ENCODE results near the gene EMP3. TPM values are rescaled to one million over a fixed set of nuclear protein-coding genes. Genes with fewer than 3 reads are reported as not detected.
A peak's percentile ranks its signal among the peaks of the same experiment; 100 is the strongest.

EMP3 gene
- total RNA-seq, 1 donor from 2014 or later: 10.0 TPM

DNA sequence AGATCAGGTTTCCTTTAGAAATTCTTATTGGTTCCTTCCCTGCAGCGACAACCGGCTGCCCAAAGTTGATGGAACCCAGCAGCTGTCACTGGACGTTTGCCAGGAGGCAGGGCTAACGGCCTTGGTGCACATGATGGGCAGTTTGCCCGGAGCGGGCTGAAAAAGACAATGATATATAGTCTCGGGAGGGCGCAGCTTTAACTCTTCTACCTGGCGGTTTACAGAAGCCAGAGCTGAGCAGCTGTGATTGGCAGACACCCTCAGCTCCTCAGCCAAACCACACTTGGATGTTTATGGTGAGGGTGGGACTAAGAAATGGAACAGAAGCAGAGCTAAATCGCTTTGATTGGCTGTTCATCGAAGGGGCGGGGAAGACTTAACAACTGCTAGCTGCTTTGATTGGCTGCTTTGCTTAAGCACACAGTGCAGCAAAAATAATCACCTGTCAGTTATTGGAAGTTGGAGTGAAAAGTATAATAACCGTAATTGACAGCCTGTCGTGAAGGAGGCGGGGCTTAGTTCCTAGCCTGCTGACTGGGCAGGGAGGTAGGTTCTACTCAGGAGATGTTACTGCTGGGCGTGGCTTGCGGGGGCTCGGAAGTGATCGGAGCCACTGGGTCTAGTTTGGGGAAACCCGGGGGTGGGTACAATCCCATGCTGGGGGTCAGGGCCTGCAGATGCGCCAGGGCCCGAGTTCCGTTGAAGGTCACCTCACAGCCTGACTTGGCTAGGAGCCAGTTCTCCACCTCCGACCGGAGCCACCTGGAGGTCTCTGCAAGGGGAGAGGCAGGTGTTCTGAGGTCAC, 7.5 kb downstream of the EMP3 start:
- no peaks in the 10 kb centered on the region for H3K36me3 Mint-ChIP-seq (ENCODE audit: low read depth, unreplicated experiment)
- H3K4me1 Mint-ChIP-seq (ENCODE audit: unreplicated experiment): peaks cover 20% of the 10 kb centered on the region
- TF ChIP-seq, protein P1, sequence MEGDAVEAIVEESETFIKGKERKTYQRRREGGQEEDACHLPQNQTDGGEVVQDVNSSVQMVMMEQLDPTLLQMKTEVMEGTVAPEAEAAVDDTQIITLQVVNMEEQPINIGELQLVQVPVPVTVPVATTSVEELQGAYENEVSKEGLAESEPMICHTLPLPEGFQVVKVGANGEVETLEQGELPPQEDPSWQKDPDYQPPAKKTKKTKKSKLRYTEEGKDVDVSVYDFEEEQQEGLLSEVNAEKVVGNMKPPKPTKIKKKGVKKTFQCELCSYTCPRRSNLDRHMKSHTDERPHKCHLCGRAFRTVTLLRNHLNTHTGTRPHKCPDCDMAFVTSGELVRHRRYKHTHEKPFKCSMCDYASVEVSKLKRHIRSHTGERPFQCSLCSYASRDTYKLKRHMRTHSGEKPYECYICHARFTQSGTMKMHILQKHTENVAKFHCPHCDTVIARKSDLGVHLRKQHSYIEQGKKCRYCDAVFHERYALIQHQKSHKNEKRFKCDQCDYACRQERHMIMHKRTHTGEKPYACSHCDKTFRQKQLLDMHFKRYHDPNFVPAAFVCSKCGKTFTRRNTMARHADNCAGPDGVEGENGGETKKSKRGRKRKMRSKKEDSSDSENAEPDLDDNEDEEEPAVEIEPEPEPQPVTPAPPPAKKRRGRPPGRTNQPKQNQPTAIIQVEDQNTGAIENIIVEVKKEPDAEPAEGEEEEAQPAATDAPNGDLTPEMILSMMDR (IDR thresholded peaks at IDR 0.05; ENCODE audit: unreplicated experiment): no peak
- H3K27me3 Mint-ChIP-seq (ENCODE audit: unreplicated experiment): peaks cover 7% of the 10 kb centered on the region
- H3K27ac Mint-ChIP-seq (ENCODE audit: unreplicated experiment): peak overlapping the region; percentile 48
- DNase-seq (ENCODE audit: low spot score): peak; percentile 57
- H3K9me3 Mint-ChIP-seq (ENCODE audit: unreplicated experiment): no peaks in the 10 kb centered on the region
- peak overlapping the region; percentile 92 for H3K4me3 Mint-ChIP-seq (ENCODE audit: unreplicated experiment)

DNA sequence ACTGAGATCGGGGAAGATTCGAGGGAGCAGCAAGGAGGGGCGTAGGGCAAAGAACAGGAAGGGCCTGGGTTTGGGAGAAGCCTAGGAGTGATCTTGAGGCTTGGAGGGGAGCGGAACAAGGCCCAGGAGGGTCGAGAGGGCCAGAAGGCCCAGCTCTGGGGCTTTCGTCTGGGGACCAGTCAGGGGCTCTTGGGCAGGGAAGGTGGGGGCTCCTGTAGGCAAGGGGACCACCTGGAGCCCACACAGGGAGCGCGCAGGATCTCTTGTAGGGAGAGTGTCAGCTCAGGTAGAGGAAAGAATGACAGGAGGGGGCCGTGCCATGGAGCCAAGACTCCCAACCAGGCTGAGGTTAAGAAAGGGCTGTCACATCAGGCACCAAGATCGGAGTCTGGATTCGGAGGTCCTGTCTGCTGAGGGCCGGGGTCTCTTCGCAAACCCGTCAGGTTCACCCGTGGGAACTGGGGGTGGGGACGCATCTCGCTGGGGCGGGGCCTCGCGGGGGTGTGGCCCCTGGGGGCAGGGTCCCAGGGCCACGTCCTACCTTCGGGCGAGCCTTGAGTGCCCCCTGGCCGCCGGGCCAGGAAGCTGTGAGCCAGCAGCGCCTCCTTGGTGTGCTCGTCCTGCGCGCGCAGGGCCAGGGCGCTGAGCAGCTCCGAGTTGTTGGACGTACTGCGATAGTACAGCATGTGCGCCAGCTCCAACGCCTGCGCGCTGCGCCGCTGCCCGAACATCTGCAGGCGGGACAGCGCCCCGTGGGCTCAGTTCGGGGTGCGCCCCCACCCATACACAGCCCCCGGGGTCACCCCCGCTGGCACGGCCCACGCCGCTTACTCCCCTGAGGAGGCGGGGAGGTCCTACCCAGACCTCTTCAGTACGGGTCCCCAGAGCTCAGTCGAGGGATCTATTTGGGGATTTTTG, 8.4 kb downstream of the EMP3 start:
- H3K4me3 Mint-ChIP-seq (ENCODE audit: unreplicated experiment): peak overlapping the region; percentile 92
- H3K27me3 Mint-ChIP-seq (ENCODE audit: unreplicated experiment): peaks cover 7% of the 10 kb centered on the region
- H3K4me1 Mint-ChIP-seq (ENCODE audit: unreplicated experiment): peaks cover 20% of the 10 kb centered on the region
- no peaks in the 10 kb centered on the region for H3K36me3 Mint-ChIP-seq (ENCODE audit: low read depth, unreplicated experiment)
- no peaks in the 10 kb centered on the region for H3K9me3 Mint-ChIP-seq (ENCODE audit: unreplicated experiment)
- TF ChIP-seq, protein P1 (IDR thresholded peaks at IDR 0.05; ENCODE audit: unreplicated experiment): peak; percentile 65
- peak overlapping the region; percentile 48 for H3K27ac Mint-ChIP-seq (ENCODE audit: unreplicated experiment)
- DNase-seq (ENCODE audit: low spot score): peak; percentile 91

DNA sequence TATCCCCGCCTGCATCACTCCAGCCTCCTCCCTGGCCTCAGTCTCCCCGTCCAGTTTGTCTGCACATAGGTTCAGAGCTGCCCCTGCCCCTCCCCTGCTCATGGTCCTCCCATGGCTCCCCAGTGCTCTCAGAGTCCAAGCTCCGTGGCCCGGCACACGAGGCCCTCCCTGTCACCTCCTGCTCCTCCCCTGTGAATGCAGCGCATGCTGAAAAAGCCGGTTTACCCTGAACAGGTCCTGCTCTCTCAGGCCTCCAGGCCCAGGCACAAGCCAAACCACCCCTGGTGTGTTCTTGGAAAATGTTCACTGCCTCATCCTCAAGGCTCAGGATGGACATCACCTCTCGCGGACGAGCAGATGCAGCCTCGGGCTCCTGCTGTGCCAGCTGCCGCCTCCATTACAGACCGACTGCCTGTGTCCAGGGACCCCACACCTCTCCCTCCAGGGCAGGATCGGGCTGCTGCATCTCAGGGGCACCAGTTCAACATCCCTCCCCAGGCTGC, 13.0 kb downstream of the EMP3 start:
- Mint-ChIP-seq H3K36me3 (ENCODE audit: low read depth, unreplicated experiment) (peaks cover 4% of the 10 kb centered on the region), H3K9me3 (ENCODE audit: unreplicated experiment) (no peaks in the 10 kb centered on the region), H3K4me1 (ENCODE audit: unreplicated experiment) (peaks cover 8% of the 10 kb centered on the region), H3K4me3 (ENCODE audit: unreplicated experiment) (no peak overlapping the region), H3K27ac (ENCODE audit: unreplicated experiment) (no peak overlapping the region), H3K27me3 (ENCODE audit: unreplicated experiment) (peaks cover 4% of the 10 kb centered on the region)
- TF ChIP-seq, protein P1 (IDR thresholded peaks at IDR 0.05; ENCODE audit: unreplicated experiment): no peak
- no peak for DNase-seq (ENCODE audit: low spot score)

DNA sequence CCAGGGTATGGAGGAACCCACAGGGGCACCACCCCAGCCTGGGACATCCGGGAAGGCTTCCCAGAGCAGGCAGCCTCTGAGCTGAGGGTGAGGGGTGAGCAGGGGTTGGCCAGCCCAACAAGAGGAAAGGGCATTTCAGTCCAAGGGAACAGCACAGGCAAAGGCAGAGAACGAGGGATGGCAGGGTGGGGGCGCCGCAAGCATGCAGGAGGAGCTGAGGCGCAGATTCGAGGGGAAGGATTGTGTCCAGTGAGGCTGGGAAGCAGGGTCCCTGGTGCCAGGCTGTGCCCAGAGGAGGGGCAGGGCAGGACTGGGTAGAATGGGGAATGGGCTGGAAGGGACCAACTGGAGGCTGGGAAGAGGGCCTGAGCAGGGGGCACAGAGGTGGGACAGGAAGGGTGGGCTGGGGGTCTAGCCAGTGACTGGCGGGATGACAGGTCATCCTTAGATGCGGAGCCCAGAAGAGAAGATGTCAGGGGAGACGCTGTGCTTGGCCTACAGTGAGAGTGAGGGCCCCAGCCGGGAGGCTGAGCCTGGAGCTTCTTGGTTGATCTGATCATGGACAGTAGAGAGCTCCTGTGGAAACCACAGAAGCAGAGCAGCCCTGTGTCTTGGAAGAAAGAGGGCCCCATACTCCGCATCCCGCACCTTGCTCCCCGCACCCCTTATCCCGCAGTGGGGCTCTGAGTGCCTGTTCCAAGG, 13.6 kb downstream of the EMP3 start:
- peaks cover 4% of the 10 kb centered on the region for H3K27me3 Mint-ChIP-seq (ENCODE audit: unreplicated experiment)
- no peaks in the 10 kb centered on the region for H3K9me3 Mint-ChIP-seq (ENCODE audit: unreplicated experiment)
- H3K4me3 Mint-ChIP-seq (ENCODE audit: unreplicated experiment): no peak overlapping the region
- peaks cover 4% of the 10 kb centered on the region for H3K36me3 Mint-ChIP-seq (ENCODE audit: low read depth, unreplicated experiment)
- TF ChIP-seq, protein P1 (IDR thresholded peaks at IDR 0.05; ENCODE audit: unreplicated experiment): no peak
- H3K4me1 Mint-ChIP-seq (ENCODE audit: unreplicated experiment): peaks cover 5% of the 10 kb centered on the region
- no peak for DNase-seq (ENCODE audit: low spot score)
- no peak overlapping the region for H3K27ac Mint-ChIP-seq (ENCODE audit: unreplicated experiment)
